Hepatocyte (in vitro differentiated cells): ENCODE measurements around the gene WBP1L. TPM values are rescaled to one million over a fixed set of nuclear protein-coding genes. Genes with fewer than 3 reads are reported as not detected.

Experiments used
- DNase-seq: peaks from one replicate; pipeline ENCODE4 v3.0.0-alpha.2; 2016; ENCODE audit warnings: low spot score
- H2AFZ ChIP-seq: fragments of 200-600 bp; sonication (generic); 2 replicates; pipeline ENCODE4 v1.6.0; 2016; ENCODE audit warnings: antibody characterized with exemption, mild to moderate bottlenecking
- H3K27ac ChIP-seq: fragments of 200-600 bp; sonication (generic); 2 replicates; pipeline ENCODE4 v1.5.1; 2016; ENCODE audit warnings: mild to moderate bottlenecking
- H3K27me3 ChIP-seq: fragments of 200-600 bp; sonication (generic); 2 replicates; pipeline ENCODE4 v1.6.1; 2016
- H3K36me3 ChIP-seq: fragments of 200-600 bp; sonication (generic); replicated peaks from 2 replicates; pipeline ENCODE4 v1.5.1; 2016; ENCODE audit warnings: low read depth; ENCODE audit not compliant: insufficient read depth
- H3K4me1 ChIP-seq: fragments of 200-600 bp; sonication (generic); 2 replicates; pipeline ENCODE4 v1.5.1; 2016; ENCODE audit warnings: mild to moderate bottlenecking, moderate library complexity; ENCODE audit not compliant: insufficient read depth
- H3K4me2 ChIP-seq: fragments of 200-600 bp; sonication (generic); 2 replicates; pipeline ENCODE4 v1.6.0; 2016
- H3K4me3 ChIP-seq: fragments of 200-600 bp; sonication (generic); 2 replicates; pipeline ENCODE4 v1.5.1; 2016; ENCODE audit warnings: mild to moderate bottlenecking
- H3K79me2 ChIP-seq: fragments of 200-600 bp; sonication (generic); 2 replicates; pipeline ENCODE4 v1.6.0; 2017; ENCODE audit warnings: mild to moderate bottlenecking
- H3K9me2 ChIP-seq: fragments of 200-600 bp; sonication (generic); replicated peaks from 2 replicates; pipeline ENCODE4 v1.6.0; 2017; ENCODE audit warnings: mild to moderate bottlenecking; ENCODE audit not compliant: insufficient read depth
- H3K9me3 ChIP-seq: fragments of 200-600 bp; sonication (generic); 2 replicates; pipeline ENCODE4 v1.5.1; 2016; ENCODE audit warnings: low read depth, mild to moderate bottlenecking
- H4K20me1 ChIP-seq: fragments of 200-600 bp; sonication (generic); 2 replicates; pipeline ENCODE4 v1.6.0; 2016; ENCODE audit warnings: mild to moderate bottlenecking; ENCODE audit not compliant: insufficient read depth, poor library complexity, severe bottlenecking
- CTCF ChIP-seq: fragments of 200-600 bp; sonication (generic); IDR thresholded peaks from 2 replicates; pipeline ENCODE4 v1.5.1; 2016; ENCODE audit warnings: antibody characterized with exemption, mild to moderate bottlenecking; ENCODE audit not compliant: poor library complexity
- EZH2 ChIP-seq: fragments of 200-600 bp; sonication (generic); IDR thresholded peaks from 2 replicates; pipeline ENCODE4 v1.6.1; 2016; ENCODE audit warnings: antibody characterized with exemption, mild to moderate bottlenecking, borderline replicate concordance
- EZH2phosphoT487 ChIP-seq: fragments of 200-600 bp; sonication (generic); IDR thresholded peaks from one replicate; pipeline ENCODE4 v1.6.1; 2018; ENCODE audit warnings: antibody characterized with exemption, mild to moderate bottlenecking, low read depth, moderate library complexity; ENCODE audit not compliant: unreplicated experiment, severe bottlenecking
- WGBS: methylation state at CpG from one replicate; pipeline ENCODE4 v1.1.6; 2016; ENCODE audit warnings: low lambda C conversion rate; ENCODE audit errors: missing lambda C conversion rate; 5-methylcytosine and 5-hydroxymethylcytosine counted together
- polyA plus RNA-seq: library from polyadenylated mRNA; unstranded; fragments of >200 nt; fragmentation: Nextera tagmentation; extraction: Ambion mirVana; gene quantifications from 2 replicates; pipeline ENCODE4 v1.2.1, GENCODE V29; 2016
- total RNA-seq: library from RNA; depleted of rRNA; stranded (reverse); fragments of >200 nt; gene quantifications from 2 replicates; pipeline ENCODE4 v1.2.3, GENCODE V29; 2014

Gene WBP1L
- total and polyA plus RNA-seq, 2 experiments from 2014 or later, result 21.6 to 57.1 TPM

DNA sequence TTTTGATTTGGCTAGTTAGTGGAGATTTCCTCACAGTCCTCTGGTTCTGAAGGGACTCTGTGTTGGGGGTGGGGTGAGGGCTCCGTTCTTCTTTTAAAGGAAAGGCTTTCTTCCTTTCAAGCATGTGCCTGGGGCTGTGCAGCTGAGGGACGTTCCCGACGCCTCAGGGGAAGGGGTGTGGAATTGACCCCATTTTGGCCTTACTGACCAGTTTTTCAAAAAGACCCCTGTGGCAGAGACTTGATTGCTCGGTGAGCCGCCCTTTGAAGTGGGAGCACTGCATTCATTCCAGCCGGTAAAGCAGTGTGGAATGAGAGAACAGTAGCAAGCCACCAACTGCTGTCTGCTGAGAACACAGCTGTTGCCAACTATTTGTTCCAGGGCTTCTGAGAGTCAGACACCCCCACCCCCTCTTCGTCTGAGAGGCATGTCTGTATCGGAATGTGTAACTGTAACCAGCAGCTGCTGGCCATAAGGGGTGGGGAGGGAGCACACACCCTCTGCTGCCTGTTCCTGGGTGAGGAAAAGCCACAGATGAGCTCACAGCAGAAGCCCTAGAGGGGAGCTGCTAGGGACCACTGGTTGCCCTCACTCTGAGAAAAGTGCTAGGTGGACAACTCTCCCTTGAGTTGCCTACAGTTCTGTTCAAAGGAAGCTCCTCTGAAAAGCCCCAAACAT is 33.2 kb downstream of the WBP1L start:
- Histone ChIP-seq H3K9me3 (no peaks in the 10 kb centered on the region), H3K27me3 (no peaks in the 10 kb centered on the region), H3K27ac (peak overlapping the region; percentile 97), H3K36me3 (no peaks in the 10 kb centered on the region), H3K4me2 (peak overlapping the region; percentile 76), H3K4me3 (peak overlapping the region; percentile 19), H3K4me1 (peaks cover 70% of the 10 kb centered on the region), H3K9me2 (no peaks in the 10 kb centered on the region), H4K20me1 (no peaks in the 10 kb centered on the region), H3K79me2 (peaks cover 71% of the 10 kb centered on the region), H2AFZ (no peak overlapping the region)
- 8% methylated on average over 9 of the region's 9 CpGs for whole genome bisulfite sequencing
- TF ChIP-seq CTCF, result no peak
- no peak for TF ChIP-seq EZH2
- no peak for TF ChIP-seq EZH2phosphoT487
- DNase-seq, result peak; percentile 90

GRCh38 chr10:102777711-102778453 is 34.1 kb downstream of the WBP1L start:
- Histone ChIP-seq H2AFZ (no peak overlapping the region), H3K9me2 (no peaks in the 10 kb centered on the region), H3K27ac (peak overlapping the region; percentile 97), H3K36me3 (no peaks in the 10 kb centered on the region), H3K79me2 (peaks cover 65% of the 10 kb centered on the region), H3K27me3 (no peaks in the 10 kb centered on the region), H3K4me3 (no peak overlapping the region), H3K9me3 (no peaks in the 10 kb centered on the region), H3K4me1 (peaks cover 77% of the 10 kb centered on the region), H4K20me1 (no peaks in the 10 kb centered on the region), H3K4me2 (peak overlapping the region; percentile 76)
- WGBS, result 66% methylated on average over 17 of the region's 17 CpGs
- DNase-seq, result peak; percentile 42
- TF ChIP-seq EZH2phosphoT487 (no peak), CTCF (no peak), EZH2 (no peak)

GRCh38 chr10:102778781-102779180 is 35.0 kb downstream of the WBP1L start:
- no peaks in the 10 kb centered on the region for H3K9me2 ChIP-seq
- H3K79me2 ChIP-seq, result peaks cover 65% of the 10 kb centered on the region
- no peak for DNase-seq
- H3K4me1 ChIP-seq, result peaks cover 77% of the 10 kb centered on the region
- no peak overlapping the region for H3K4me3 ChIP-seq
- peak overlapping the region; percentile 97 for H3K27ac ChIP-seq
- H3K9me3 ChIP-seq, result no peaks in the 10 kb centered on the region
- WGBS, result 62% methylated on average over 2 of the region's 2 CpGs
- TF ChIP-seq EZH2 (no peak), EZH2phosphoT487 (no peak), CTCF (no peak)
- no peaks in the 10 kb centered on the region for H4K20me1 ChIP-seq
- no peaks in the 10 kb centered on the region for H3K27me3 ChIP-seq
- H2AFZ ChIP-seq, result no peak overlapping the region
- H3K36me3 ChIP-seq, result no peaks in the 10 kb centered on the region
- peak overlapping the region; percentile 76 for H3K4me2 ChIP-seq
